Activated CD8-positive, alpha-beta T cell treated with anti-CD3 and anti-CD28 coated beads for 36 hours (primary cell): ENCODE data around the gene USP5. TPM values are rescaled to one million over a fixed set of nuclear protein-coding genes. Genes with fewer than 3 reads are reported as not detected.

Experiments used
- ATAC-seq: fragments of 200-7000 bp; cut with Tn5 transposase; one replicate; pipeline ENCODE4 v1.10.0; 2021; ENCODE audit warnings: mild to moderate bottlenecking, moderate library complexity
- CTCF ChIA-PET: fragments of 350-600 bp; sonication (Branson Sonifier 250); formaldehyde crosslinking; loops from one replicate; lab custom pipeline; 2021; ENCODE audit warnings: antibody characterized with exemption; lab: Charles Lee
- POLR2A ChIA-PET: fragments of 350-600 bp; sonication (Branson Sonifier 250); formaldehyde crosslinking; loops from one replicate; lab custom pipeline; 2021; ENCODE audit warnings: antibody characterized with exemption; lab: Charles Lee
- DNase-seq: peaks from one replicate; pipeline ENCODE4 v3.0.0-alpha.2; 2020
- H3K27ac Mint-ChIP-seq: one replicate; pipeline ENCODE4 v1.8.0; 2021; ENCODE audit warnings: mild to moderate bottlenecking, mixed read lengths
- H3K27me3 Mint-ChIP-seq: one replicate; pipeline ENCODE4 v1.8.0; 2021; ENCODE audit warnings: mixed read lengths
- H3K36me3 Mint-ChIP-seq: one replicate; pipeline ENCODE4 v1.8.0; 2021; ENCODE audit warnings: low read depth, mixed read lengths
- H3K4me1 Mint-ChIP-seq: one replicate; pipeline ENCODE4 v1.8.0; 2021; ENCODE audit warnings: low read depth, mixed read lengths
- H3K4me3 Mint-ChIP-seq: one replicate; pipeline ENCODE4 v1.8.0; 2021; ENCODE audit warnings: mild to moderate bottlenecking, moderate library complexity, mixed read lengths
- H3K9me3 Mint-ChIP-seq: one replicate; pipeline ENCODE4 v1.8.0; 2021; ENCODE audit warnings: mixed read lengths
- intact Hi-C: fragments of 100-400 bp; cut with micrococcal nuclease; formaldehyde crosslinking; loops from one replicate; pipeline ENCODE4 v1.10.0; 2022
- total RNA-seq, 2 experiments: library from RNA; stranded (reverse); gene quantifications; one replicate each; pipeline ENCODE4 v1.2.3, GENCODE V29; 2021
- TF ChIP-seq, protein P1 (sequence below): fragments of 200-600 bp; IDR thresholded peaks from one replicate; pipeline ENCODE4 v1.8.0; 2022; ENCODE audit warnings: antibody characterized with exemption, mild to moderate bottlenecking

The USP5 gene, protein sequence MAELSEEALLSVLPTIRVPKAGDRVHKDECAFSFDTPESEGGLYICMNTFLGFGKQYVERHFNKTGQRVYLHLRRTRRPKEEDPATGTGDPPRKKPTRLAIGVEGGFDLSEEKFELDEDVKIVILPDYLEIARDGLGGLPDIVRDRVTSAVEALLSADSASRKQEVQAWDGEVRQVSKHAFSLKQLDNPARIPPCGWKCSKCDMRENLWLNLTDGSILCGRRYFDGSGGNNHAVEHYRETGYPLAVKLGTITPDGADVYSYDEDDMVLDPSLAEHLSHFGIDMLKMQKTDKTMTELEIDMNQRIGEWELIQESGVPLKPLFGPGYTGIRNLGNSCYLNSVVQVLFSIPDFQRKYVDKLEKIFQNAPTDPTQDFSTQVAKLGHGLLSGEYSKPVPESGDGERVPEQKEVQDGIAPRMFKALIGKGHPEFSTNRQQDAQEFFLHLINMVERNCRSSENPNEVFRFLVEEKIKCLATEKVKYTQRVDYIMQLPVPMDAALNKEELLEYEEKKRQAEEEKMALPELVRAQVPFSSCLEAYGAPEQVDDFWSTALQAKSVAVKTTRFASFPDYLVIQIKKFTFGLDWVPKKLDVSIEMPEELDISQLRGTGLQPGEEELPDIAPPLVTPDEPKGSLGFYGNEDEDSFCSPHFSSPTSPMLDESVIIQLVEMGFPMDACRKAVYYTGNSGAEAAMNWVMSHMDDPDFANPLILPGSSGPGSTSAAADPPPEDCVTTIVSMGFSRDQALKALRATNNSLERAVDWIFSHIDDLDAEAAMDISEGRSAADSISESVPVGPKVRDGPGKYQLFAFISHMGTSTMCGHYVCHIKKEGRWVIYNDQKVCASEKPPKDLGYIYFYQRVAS
- 100 to 1,000 TPM; 109 to 112 TPM for total RNA-seq

DNA sequence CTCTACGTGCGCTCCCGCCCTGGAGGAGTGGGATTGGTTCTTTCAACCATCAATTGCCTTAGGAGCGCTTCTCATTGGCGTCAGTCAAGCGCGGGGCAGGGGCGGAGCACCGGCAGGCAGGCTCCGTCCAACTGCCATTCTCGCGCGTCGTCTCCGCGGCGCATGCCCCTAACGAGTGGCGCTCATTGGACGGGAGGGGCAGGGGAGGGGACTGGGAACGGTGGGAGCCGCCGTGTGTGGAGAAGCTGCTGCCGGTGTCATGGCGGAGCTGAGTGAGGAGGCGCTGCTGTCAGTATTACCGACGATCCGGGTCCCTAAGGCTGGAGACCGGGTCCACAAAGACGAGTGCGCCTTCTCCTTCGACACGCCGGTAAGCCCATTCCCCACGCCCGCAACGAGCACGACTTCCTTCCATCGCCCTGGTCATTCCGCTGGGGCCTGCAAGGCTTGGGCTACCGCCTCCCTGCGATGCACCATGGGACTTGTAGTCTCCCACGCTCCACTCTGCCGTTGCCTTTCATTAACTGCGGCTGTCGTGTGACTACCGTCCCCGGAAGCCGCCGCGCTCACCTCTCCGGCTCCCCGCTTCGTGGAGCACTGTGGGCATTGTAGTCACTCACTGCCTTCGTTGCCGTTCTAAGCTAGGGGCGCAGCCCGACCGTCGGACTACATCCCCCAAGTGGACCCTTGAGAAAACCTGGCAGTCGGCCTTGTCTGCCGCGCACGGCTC, at the start of gene USP5:
USP5 (plus strand) TSS at position 230 of the 730 bp plus-strand sequence; CDS start at position 260, 30 bp downstream.
- Mint-ChIP-seq H3K4me1 (peaks cover 29% of the 10 kb centered on the region), H3K9me3 (no peaks in the 10 kb centered on the region), H3K36me3 (peaks cover 36% of the 10 kb centered on the region), H3K4me3 (peak within 1 kb of the TSS; percentile 86), H3K27me3 (no peaks in the 10 kb centered on the region), H3K27ac (peak within 1 kb of the TSS; percentile 98)
- TF ChIP-seq, protein P1, sequence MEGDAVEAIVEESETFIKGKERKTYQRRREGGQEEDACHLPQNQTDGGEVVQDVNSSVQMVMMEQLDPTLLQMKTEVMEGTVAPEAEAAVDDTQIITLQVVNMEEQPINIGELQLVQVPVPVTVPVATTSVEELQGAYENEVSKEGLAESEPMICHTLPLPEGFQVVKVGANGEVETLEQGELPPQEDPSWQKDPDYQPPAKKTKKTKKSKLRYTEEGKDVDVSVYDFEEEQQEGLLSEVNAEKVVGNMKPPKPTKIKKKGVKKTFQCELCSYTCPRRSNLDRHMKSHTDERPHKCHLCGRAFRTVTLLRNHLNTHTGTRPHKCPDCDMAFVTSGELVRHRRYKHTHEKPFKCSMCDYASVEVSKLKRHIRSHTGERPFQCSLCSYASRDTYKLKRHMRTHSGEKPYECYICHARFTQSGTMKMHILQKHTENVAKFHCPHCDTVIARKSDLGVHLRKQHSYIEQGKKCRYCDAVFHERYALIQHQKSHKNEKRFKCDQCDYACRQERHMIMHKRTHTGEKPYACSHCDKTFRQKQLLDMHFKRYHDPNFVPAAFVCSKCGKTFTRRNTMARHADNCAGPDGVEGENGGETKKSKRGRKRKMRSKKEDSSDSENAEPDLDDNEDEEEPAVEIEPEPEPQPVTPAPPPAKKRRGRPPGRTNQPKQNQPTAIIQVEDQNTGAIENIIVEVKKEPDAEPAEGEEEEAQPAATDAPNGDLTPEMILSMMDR: no peak
- peak; percentile 79 for ATAC-seq
- DNase-seq: peak; percentile 99
- intact Hi-C loops: no loop called here
- CTCF ChIA-PET: interaction anchor here (0.8 to 7.2 kb wide), 20 partner anchors 10 to 387 kb away, joined by 3 to 124 read pairs (median 4); partner anchors contain the start of genes COPS7A, MLF2, P3H3 and SPSB2
- POLR2A ChIA-PET: interaction anchor here (0.5 to 11.4 kb wide), 27 partner anchors 8 to 317 kb away, joined by 3 to 218 read pairs (median 5); partner anchors contain the start of genes C12orf57, COPS7A, GAPDH and GNB3

DNA sequence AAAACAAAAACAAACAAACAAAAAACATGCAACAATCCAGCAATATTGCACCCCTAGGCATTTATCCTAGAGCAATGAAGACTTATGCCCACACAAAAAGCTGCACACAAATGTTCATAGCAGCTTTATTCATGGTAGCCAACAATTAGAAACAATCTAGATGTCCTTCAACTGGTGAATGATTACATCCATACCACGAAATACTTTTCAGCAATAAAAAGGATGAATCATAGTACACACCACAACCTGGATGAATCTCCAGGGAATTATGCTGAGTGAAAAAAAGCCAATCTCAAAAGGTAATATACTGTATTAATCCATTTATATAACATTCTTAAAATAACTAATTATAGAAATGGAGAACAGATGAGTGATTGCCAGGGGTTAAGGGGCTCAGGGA, 44.8 kb upstream of the USP5 start:
- intact Hi-C loops: no loop called here
- TF ChIP-seq, protein P1: no peak
- no peak for DNase-seq
- peaks cover 2% of the 10 kb centered on the region for H3K36me3 Mint-ChIP-seq
- peaks cover 4% of the 10 kb centered on the region for H3K27me3 Mint-ChIP-seq
- ChIA-PET POLR2A (no interaction called here), CTCF (interaction anchor here (2.5 kb wide), 1 partner anchor 18 kb away, joined by 9 read pairs; no protein-coding TSS in a partner anchor)
- H3K27ac Mint-ChIP-seq: no peak overlapping the region
- peaks cover 2% of the 10 kb centered on the region for H3K9me3 Mint-ChIP-seq
- H3K4me3 Mint-ChIP-seq: no peak overlapping the region
- H3K4me1 Mint-ChIP-seq: peaks cover 7% of the 10 kb centered on the region
- ATAC-seq: no peak

DNA sequence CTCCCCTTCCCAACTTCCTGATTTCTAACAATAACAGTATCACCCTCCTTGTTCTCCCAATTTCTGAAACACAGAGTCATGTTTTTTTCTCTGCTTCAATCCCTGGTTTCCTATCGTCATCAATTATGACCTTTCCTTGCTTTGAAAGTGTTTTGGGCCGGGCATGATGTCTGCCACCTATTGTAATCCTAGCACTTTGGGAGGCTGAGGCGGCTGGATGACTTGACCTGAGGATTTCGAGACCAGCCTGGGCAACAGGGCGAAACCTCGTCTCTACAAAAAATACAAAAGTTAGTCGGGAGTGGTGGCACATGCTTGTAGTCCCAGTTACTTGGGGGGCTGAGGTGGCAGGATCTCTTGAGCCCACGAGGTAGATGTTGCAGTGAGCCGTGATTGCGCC, 42.9 kb upstream of the USP5 start:
- peaks cover 2% of the 10 kb centered on the region for H3K9me3 Mint-ChIP-seq
- POLR2A ChIA-PET: interaction anchor here (0.7 to 1.2 kb wide), 2 partner anchors 29 to 56 kb away, joined by 3 to 4 read pairs; partner anchors contain the start of gene MLF2
- H3K27ac Mint-ChIP-seq: no peak overlapping the region

DNA sequence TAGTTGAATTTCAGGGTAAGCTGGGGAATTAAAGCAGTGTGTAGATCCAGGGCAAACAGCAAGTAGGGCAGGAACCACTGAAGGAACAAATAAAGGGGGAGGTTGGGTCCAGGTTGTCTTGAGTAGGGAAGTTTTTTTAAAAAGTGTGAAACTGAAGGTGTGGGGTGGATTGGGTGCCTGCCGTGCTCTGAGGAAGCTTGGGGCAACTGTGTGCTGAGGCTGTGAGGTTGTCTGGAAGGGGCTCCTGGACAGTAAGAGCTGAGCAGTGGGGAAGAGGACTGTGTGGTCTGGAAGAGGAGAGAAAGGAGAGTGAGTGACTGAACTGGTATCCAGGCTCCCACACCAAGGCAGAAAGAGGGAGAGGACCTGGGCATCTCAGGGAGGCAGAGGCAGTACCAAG, 41.2 kb upstream of the USP5 start:
- TF ChIP-seq, protein P1: no peak
- intact Hi-C loops: no loop called here
- peaks cover 7% of the 10 kb centered on the region for H3K4me1 Mint-ChIP-seq
- ATAC-seq (no peak), DNase-seq (no peak)
- H3K4me3 Mint-ChIP-seq: no peak overlapping the region
- ChIA-PET CTCF (interaction anchor here (0.7 to 1.8 kb wide), 3 partner anchors 10 to 45 kb away, joined by 3 to 8 read pairs (median 4); partner anchors contain the start of gene PTMS), POLR2A (interaction anchor here (0.6 to 1.0 kb wide), 3 partner anchors 10 to 1272 kb away, joined by 3 read pairs; partner anchors contain the start of gene NECAP1)
- no peaks in the 10 kb centered on the region for H3K36me3 Mint-ChIP-seq
- peaks cover 2% of the 10 kb centered on the region for H3K27me3 Mint-ChIP-seq
- no peaks in the 10 kb centered on the region for H3K9me3 Mint-ChIP-seq
- no peak overlapping the region for H3K27ac Mint-ChIP-seq

More for the DNA sequence above, 42.9 kb upstream of the USP5 start:
- H3K36me3 Mint-ChIP-seq: peaks cover 1% of the 10 kb centered on the region
- peaks cover 7% of the 10 kb centered on the region for H3K4me1 Mint-ChIP-seq
- peaks cover 3% of the 10 kb centered on the region for H3K27me3 Mint-ChIP-seq
- DNase-seq (no peak), ATAC-seq (no peak)
- CTCF ChIA-PET: interaction anchor here (1.1 to 2.5 kb wide), 5 partner anchors 16 to 85 kb away, joined by 3 to 9 read pairs (median 4); partner anchors contain the start of genes CDCA3 and MLF2
- TF ChIP-seq, protein P1: no peak
- intact Hi-C loops: no loop called here
- no peak overlapping the region for H3K4me3 Mint-ChIP-seq
